SKM-1 (cell line): ENCODE data around the gene EPS8.
"Not testable (repeated sequence)": the region's sequence is repeated elsewhere in the genome, so short reads cannot be mapped to it uniquely, and the experiment has no call there.

Source experiments
- DNase-seq: peaks from one replicate; lab custom pipeline; 2025; ENCODE audit not compliant: unreplicated experiment; lab: John Stamatoyannopoulos, UW

The EPS8 gene

GRCh38 chr12:15662303-15662980, 126.7 kb downstream of the EPS8 start:
- DNase-seq, result no peak

GRCh38 chr12:15651371-15651770, 137.8 kb downstream of the EPS8 start:
- DNase-seq, result no peak

- DNase-seq, result no peak
Observed at GRCh38 chr12:15650399-15651128, 138.6 kb downstream of the EPS8 start.

- DNase-seq, result no peak
Observed at GRCh38 chr12:15649347-15649746, 139.8 kb downstream of the EPS8 start.

GRCh38 chr12:15648558-15648957, 140.6 kb downstream of the EPS8 start:
- no peak for DNase-seq

- no peak for DNase-seq
Observed at GRCh38 chr12:15646581-15646980, 142.6 kb downstream of the EPS8 start.

GRCh38 chr12:15644700-15645099, 144.5 kb downstream of the EPS8 start:
- no peak for DNase-seq

- no peak for DNase-seq
Observed at GRCh38 chr12:15638231-15638630, 151.0 kb downstream of the EPS8 start.

- DNase-seq, result no peak
Observed at GRCh38 chr12:15636060-15636890, 152.9 kb downstream of the EPS8 start.

- no peak for DNase-seq
Observed at GRCh38 chr12:15634010-15634683, 155.0 kb downstream of the EPS8 start.

GRCh38 chr12:15633201-15633600, 156.0 kb downstream of the EPS8 start:
- no peak for DNase-seq

- no peak for DNase-seq
Observed at GRCh38 chr12:15632708-15633107, 156.5 kb downstream of the EPS8 start.

GRCh38 chr12:15631007-15631715, 158.0 kb downstream of the EPS8 start:
- no peak for DNase-seq

GRCh38 chr12:15629761-15630160, 159.4 kb downstream of the EPS8 start:
- no peak for DNase-seq

GRCh38 chr12:15629108-15629507, 160.1 kb downstream of the EPS8 start:
- DNase-seq, result no peak

- no peak for DNase-seq
Observed at GRCh38 chr12:15627995-15628945, 160.9 kb downstream of the EPS8 start.

- DNase-seq, result no peak
Observed at GRCh38 chr12:15625075-15625474, 164.1 kb downstream of the EPS8 start.

- DNase-seq, result no peak
Observed at GRCh38 chr12:15620741-15621539, 168.2 kb downstream of the EPS8 start.

GRCh38 chr12:15616495-15616894, 172.7 kb downstream of the EPS8 start:
- DNase-seq, result not testable (repeated sequence)
